HG03558 (cell line): Measurements from ENCODE around the gene LRRC15.

Experiments
- ATAC-seq: cut with Tn5 transposase; IDR thresholded peaks from one replicate; pipeline ENCODE4 v1.9.1; 2021; ENCODE audit warnings: moderate number of reproducible peaks; ENCODE audit not compliant: unreplicated experiment; ENCODE audit errors: extremely low read depth

LRRC15 gene

GRCh38 chr3:194365978-194366490, 3.5 kb downstream of the LRRC15 start:
- ATAC-seq: no peak

GRCh38 chr3:194365526-194365925, 4.0 kb downstream of the LRRC15 start:
- no peak for ATAC-seq

- no peak for ATAC-seq
These were observed 4.7 kb downstream of the LRRC15 start for GRCh38 chr3:194364652-194365434.

GRCh38 chr3:194364314-194364651, 5.3 kb downstream of the LRRC15 start:
- ATAC-seq: no peak

- ATAC-seq: no peak
These were observed 9.0 kb downstream of the LRRC15 start for GRCh38 chr3:194360568-194360967.

- no peak for ATAC-seq
These were observed 11.9 kb downstream of the LRRC15 start for GRCh38 chr3:194357681-194358080.

GRCh38 chr3:194355379-194355778, 14.2 kb downstream of the LRRC15 start:
- ATAC-seq: no peak

- no peak for ATAC-seq
These were observed 15.2 kb downstream of the LRRC15 start for GRCh38 chr3:194354315-194354714.

GRCh38 chr3:194352667-194353246, 16.8 kb downstream of the LRRC15 start:
- ATAC-seq: no peak

GRCh38 chr3:194351952-194352536, 17.5 kb downstream of the LRRC15 start:
- ATAC-seq: no peak

- no peak for ATAC-seq
These were observed 18.4 kb downstream of the LRRC15 start, which contains the start of gene CPN2 for GRCh38 chr3:194351080-194351672. CPN2 (minus strand) TSS chr3:194351328; CDS start chr3:194342702, 8,626 bp downstream.

GRCh38 chr3:194350726-194351071, 18.8 kb downstream of the LRRC15 start:
- no peak for ATAC-seq

GRCh38 chr3:194348354-194348753, 21.2 kb downstream of the LRRC15 start:
- ATAC-seq: no peak

GRCh38 chr3:194346621-194347020, 22.9 kb downstream of the LRRC15 start:
- no peak for ATAC-seq

GRCh38 chr3:194346035-194346434, 23.5 kb downstream of the LRRC15 start:
- ATAC-seq: no peak

- ATAC-seq: no peak
These were observed 25.5 kb downstream of the LRRC15 start for GRCh38 chr3:194344012-194344411.

- no peak for ATAC-seq
These were observed 26.0 kb downstream of the LRRC15 start for GRCh38 chr3:194343561-194343893.

GRCh38 chr3:194342861-194343560, 26.5 kb downstream of the LRRC15 start:
- no peak for ATAC-seq

GRCh38 chr3:194340757-194341400, 28.7 kb downstream of the LRRC15 start:
- no peak for ATAC-seq

- ATAC-seq: no peak
These were observed 29.7 kb downstream of the LRRC15 start for GRCh38 chr3:194339840-194340239.
